ENCODE data around the gene ARF1. TPM values are rescaled to one million over a fixed set of nuclear protein-coding genes. Genes with fewer than 3 reads are reported as not detected.

The ARF1 gene
- total RNA-seq, 1 donor from 2014 or later, result 120 TPM

DNA sequence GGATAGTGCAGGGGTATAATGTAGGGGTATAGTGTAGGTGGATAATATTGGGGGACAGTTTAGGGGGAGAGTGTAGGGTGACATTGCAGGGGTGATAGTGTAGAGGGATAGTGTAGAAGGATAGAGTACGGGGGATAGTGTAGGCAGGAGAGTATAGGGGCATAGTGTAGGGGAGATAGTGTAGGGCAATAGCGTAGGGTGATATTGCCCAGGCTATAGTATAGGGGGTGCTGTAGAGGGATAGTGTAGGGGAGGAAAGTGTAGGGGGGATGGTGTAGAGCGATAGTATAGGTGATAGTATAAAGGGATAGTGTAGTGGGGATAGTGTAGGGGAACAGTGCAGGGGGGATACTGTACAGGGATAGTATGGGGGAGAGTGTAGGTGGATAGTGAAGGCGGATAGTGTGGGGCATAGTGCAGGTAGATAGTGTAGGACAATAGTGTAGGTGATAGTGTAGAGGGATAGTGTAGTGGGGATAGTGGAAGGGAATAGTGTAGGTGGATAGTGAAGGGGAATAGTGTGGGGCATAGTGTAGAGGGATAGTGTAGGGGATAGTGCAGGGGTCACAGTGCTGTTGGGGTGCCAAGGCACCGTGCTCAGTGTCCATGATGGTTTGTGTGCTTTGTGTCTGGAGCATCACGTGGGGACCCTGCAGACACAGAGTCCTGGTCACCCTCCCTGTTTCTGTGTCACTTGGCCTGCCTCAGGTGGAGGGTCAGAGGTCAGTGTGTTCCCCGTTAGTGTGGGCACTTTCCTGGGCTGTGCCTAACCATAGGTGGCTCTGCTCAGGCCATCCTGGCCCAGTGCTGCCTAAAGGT is 10.5 kb upstream of the ARF1 start:
- DNase-seq, result no peak

- no peak for DNase-seq
Observed at GRCh38 chr1:228072658-228073043, 9.9 kb upstream of the ARF1 start.

GRCh38 chr1:228073061-228073856 is 9.2 kb upstream of the ARF1 start:
- no peak for DNase-seq

- no peak for DNase-seq
Observed at GRCh38 chr1:228073857-228074545, 8.5 kb upstream of the ARF1 start.

- DNase-seq, result no peak
Observed at GRCh38 chr1:228074954-228075730, 7.4 kb upstream of the ARF1 start.

- DNase-seq, result no peak
Observed at GRCh38 chr1:228075801-228076271, 6.7 kb upstream of the ARF1 start.

- DNase-seq, result no peak
Observed at GRCh38 chr1:228076796-228077430, 5.6 kb upstream of the ARF1 start.

GRCh38 chr1:228077565-228078330 is 4.8 kb upstream of the ARF1 start:
- no peak for DNase-seq

- DNase-seq, result no peak
Observed at GRCh38 chr1:228079013-228079412, 3.5 kb upstream of the ARF1 start.

GRCh38 chr1:228079601-228080263 is 2.8 kb upstream of the ARF1 start:
- no peak for DNase-seq

DNA sequence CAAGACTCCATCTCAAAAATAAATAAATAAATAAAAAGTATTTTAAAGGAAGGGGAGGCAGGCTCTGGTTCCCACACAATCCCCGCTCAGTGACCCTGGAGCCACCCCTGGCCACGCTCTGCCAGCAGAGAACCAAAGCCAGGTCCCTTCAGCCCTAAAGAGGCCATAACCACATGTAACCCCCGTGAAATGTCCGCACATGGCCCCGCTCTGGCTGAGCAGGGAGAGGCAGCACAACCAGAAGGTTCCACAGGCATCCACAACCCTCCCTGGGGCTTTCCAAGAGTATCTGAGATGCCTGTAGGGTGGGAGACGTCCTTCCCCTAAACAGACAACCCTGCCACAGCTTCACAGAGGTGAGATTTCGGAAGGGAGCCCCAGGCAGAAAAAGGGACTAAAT is 1.4 kb upstream of the ARF1 start:
- no peak for DNase-seq

- no peak for DNase-seq
Observed at GRCh38 chr1:228081578-228082213, 812 bp upstream of the ARF1 start.

- no peak for DNase-seq
Observed at GRCh38 chr1:228082918-228083870, 686 bp downstream of the ARF1 start.

- DNase-seq, result no peak
Observed at GRCh38 chr1:228083871-228084278, 1.4 kb downstream of the ARF1 start.

GRCh38 chr1:228084325-228084724 is 1.8 kb downstream of the ARF1 start:
- no peak for DNase-seq

DNA sequence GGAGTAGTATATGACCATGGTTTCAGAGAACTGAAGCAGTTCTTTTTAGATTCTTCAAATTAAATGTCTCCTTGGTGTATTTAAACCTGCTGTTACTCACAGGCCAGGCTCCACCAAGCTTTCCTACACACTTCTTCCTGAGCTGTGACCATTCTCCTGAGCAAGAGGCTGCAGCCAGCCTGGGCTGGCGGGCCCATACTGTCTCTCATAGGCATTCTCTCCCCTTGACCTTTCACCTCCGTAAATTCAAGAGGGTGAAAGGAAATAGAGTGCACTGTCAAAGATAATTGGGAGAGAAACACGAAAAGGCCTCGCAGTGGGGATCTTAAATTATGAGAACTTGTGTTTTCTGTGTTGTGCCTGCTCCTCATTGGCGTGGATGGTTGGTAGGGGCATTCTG is 2.3 kb downstream of the ARF1 start:
- DNase-seq, result no peak

- DNase-seq, result no peak
Observed at GRCh38 chr1:228085287-228085951, 2.9 kb downstream of the ARF1 start.

DNA sequence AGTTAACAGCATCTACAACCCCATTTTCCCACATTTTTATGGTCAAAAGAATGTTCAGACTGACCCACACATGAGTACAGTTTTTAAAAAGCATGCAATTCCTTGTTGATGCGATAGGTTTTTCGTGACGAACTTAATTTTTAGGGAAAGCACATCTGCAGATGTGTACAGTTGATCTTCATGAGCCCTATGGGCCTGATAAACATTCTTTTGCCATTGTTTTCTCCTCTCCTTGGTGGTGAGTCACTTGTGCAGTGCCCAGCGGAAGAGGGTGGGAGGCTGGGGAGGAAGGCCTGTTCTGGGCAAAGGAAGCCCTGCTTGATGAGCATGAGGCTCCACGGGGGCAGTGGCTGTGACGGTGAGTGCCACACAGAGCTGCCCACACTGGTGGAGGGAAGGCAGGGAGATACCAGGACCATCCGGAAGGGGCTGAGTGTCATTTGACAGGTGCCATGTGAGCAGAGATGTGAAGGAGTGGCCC is 5.3 kb downstream of the ARF1 start:
- no peak for DNase-seq
